K562 (cell line): ENCODE data around the gene BRD3OS. TPM values are rescaled to one million over a fixed set of nuclear protein-coding genes. Genes with fewer than 3 reads are reported as not detected.
A peak's percentile ranks its signal among the peaks of the same experiment; 100 is the strongest.

Experiments
- ATAC-seq: fragments of 200-7000 bp; cut with Tn5 transposase; 3 replicates; pipeline ENCODE4 v1.9.1; 2020; ENCODE audit warnings: moderate library complexity
- BruUV-seq: library from RNA; stranded (reverse); fragments of 400-500 nt; replicated peaks from 2 replicates; lab custom pipeline; 2021; lab: Mats Ljungman, UMichigan
- CTCF ChIA-PET: fragments of 300-600 bp; formaldehyde crosslinking; extraction: SDS; loops from one replicate; lab custom pipeline; 2021; ENCODE audit warnings: low intra/inter-chr PET ratio; lab: Yijun Ruan, JAX
- POLR2A ChIA-PET: fragments of 300-600, 350-650 bp; sonication (Branson Sonifier 250); formaldehyde crosslinking; extraction: SDS; loops from one replicate; lab custom pipeline; 2021; ENCODE audit warnings: antibody characterized with exemption, inconsistent platforms; lab: Yijun Ruan, JAX
- DNase-seq, 4 experiments: peaks; one replicate each; pipeline versions ENCODE4 v3.0.0 to v3.0.0-alpha.2; 2011 to 2018; ENCODE audit warnings: low spot score in 3 of 4, mixed read lengths in 3 of 4; ENCODE audit errors: extremely low read depth in 1 of 4
- FAIRE-seq: peaks from 2 replicates; lab custom pipeline; 2011; peaks lifted over from hg19 to GRCh38; lab: Jason Lieb, UNC
- H2AFZ ChIP-seq: 2 replicates; pipeline ENCODE4 v1.6.0; 2011; ENCODE audit warnings: low read depth, low read length, control low read depth, inconsistent platforms
- H3K27ac ChIP-seq: fragments of 200-600 bp; 3 replicates; pipeline ENCODE4 v1.8.0; 2011; ENCODE audit warnings: low read depth, mild to moderate bottlenecking, control low read depth, inconsistent platforms, low read length, moderate library complexity, mixed read lengths; ENCODE audit errors: extremely low read depth
- H3K27me3 ChIP-seq, 2 experiments: fragments of 300-600 bp in 1 of 2; 2 replicates in 1 of 2; 3 replicates in 1 of 2; pipeline versions ENCODE4 v1.6.0 to v1.8.0; 2011; ENCODE audit warnings: inconsistent platforms in 2 of 2, low read length in 2 of 2, mild to moderate bottlenecking in 1 of 2, mixed read lengths in 1 of 2, moderate library complexity in 1 of 2; ENCODE audit not compliant: control insufficient read depth in 2 of 2, insufficient read depth in 2 of 2
- H3K36me3 ChIP-seq: fragments of 300-600 bp; 3 replicates; pipeline ENCODE4 v1.8.0; 2011; ENCODE audit warnings: mild to moderate bottlenecking, low read length, inconsistent platforms; ENCODE audit not compliant: control insufficient read depth, insufficient read depth
- H3K4me1 ChIP-seq, 2 experiments: fragments of 200-600 bp in 1 of 2; replicated peaks in 1 of 2; 2 replicates in 1 of 2; 3 replicates in 1 of 2; pipeline versions ENCODE4 v1.5.1 to v1.8.0; 2011; ENCODE audit warnings: inconsistent platforms in 2 of 2, low read length in 2 of 2, mild to moderate bottlenecking in 1 of 2, mixed read lengths in 1 of 2, moderate library complexity in 1 of 2; ENCODE audit not compliant: control insufficient read depth in 2 of 2, insufficient read depth in 2 of 2
- H3K4me2 ChIP-seq: 2 replicates; pipeline ENCODE4 v1.6.1; 2011; ENCODE audit warnings: low read length, control low read depth, inconsistent platforms, mixed read lengths; ENCODE audit not compliant: insufficient read depth
- H3K4me3 ChIP-seq: fragments of 200-600 bp; sonication (generic), shearing (Covaris generic); 2 replicates; pipeline ENCODE4 v1.5.1; 2016; ENCODE audit warnings: control low read depth, inconsistent platforms
- H3K79me2 ChIP-seq: fragments of 200-600 bp; 3 replicates; pipeline ENCODE4 v1.8.0; 2011; ENCODE audit warnings: low read length, inconsistent platforms; ENCODE audit not compliant: control insufficient read depth, insufficient read depth
- H3K9ac ChIP-seq, 2 experiments: 2 replicates each; pipeline versions ENCODE4 v1.6.0 to v1.6.1; 2011; ENCODE audit warnings: low read depth in 2 of 2, low read length in 2 of 2, control low read depth in 1 of 2, inconsistent platforms in 1 of 2, mild to moderate bottlenecking in 1 of 2, mixed read lengths in 1 of 2; ENCODE audit not compliant: insufficient read depth in 1 of 2
- H3K9me1 ChIP-seq: one replicate; pipeline ENCODE4 v1.6.0; 2011; ENCODE audit warnings: inconsistent platforms, mild to moderate bottlenecking, low read length, moderate library complexity; ENCODE audit not compliant: control insufficient read depth, insufficient read depth
- H3K9me3 ChIP-seq: replicated peaks from 2 replicates; pipeline ENCODE4 v1.5.1; 2011; ENCODE audit warnings: low read depth, low read length, inconsistent platforms; ENCODE audit not compliant: control insufficient read depth, insufficient read depth
- H4K20me1 ChIP-seq: replicated peaks from 2 replicates; pipeline ENCODE4 v1.6.1; 2011; ENCODE audit warnings: low read length, inconsistent platforms, mixed read lengths; ENCODE audit not compliant: control insufficient read depth, insufficient read depth
- BHLHE40 ChIP-seq: IDR thresholded peaks from 2 replicates; pipeline ENCODE4 v1.6.1; 2011; ENCODE audit warnings: low read length, improper control_type of control experiment
- BRD4 ChIP-seq: fragments of 200-600 bp; sonication (generic); IDR thresholded peaks from 2 replicates; pipeline ENCODE4 v1.6.1; 2017; ENCODE audit warnings: inconsistent platforms
- EGR1 ChIP-seq: fragments of 450-650 bp; conservative IDR thresholded peaks from 2 replicates; pipeline ENCODE4 v1.6.1; 2017; ENCODE audit warnings: mild to moderate bottlenecking
- ETV5 ChIP-seq: sonication (generic); formaldehyde crosslinking; IDR thresholded peaks from 2 replicates; pipeline ENCODE4 v1.4.0; 2020; ENCODE audit warnings: low read depth, mild to moderate bottlenecking, missing genetic modification reagents
- GATAD2B ChIP-seq: fragments of 450-650 bp; IDR thresholded peaks from 2 replicates; pipeline ENCODE4 v1.6.1; 2017; ENCODE audit warnings: mild to moderate bottlenecking, borderline replicate concordance
- PML ChIP-seq: IDR thresholded peaks from 2 replicates; pipeline ENCODE4 v1.6.1; 2012; ENCODE audit warnings: low read length, inconsistent platforms
- RNF2 ChIP-seq: sonication (generic); IDR thresholded peaks from 2 replicates; pipeline ENCODE4 v1.6.1; 2016
- SIN3A ChIP-seq, 2 experiments: fragments of 150-350 bp in 1 of 2; IDR thresholded peaks; 2 replicates each; pipeline ENCODE4 v1.6.1; 2011 to 2016; ENCODE audit warnings: borderline replicate concordance in 2 of 2, low read depth in 2 of 2, low read length in 2 of 2, mild to moderate bottlenecking in 2 of 2, moderate library complexity in 2 of 2; ENCODE audit not compliant: control insufficient read depth in 1 of 2
- ZNF140 ChIP-seq: fragments of 250-450 bp; sonication (Bioruptor Pico); IDR thresholded peaks from 2 replicates; pipeline ENCODE4 v1.8.0; 2021; ENCODE audit warnings: moderate library complexity, mild to moderate bottlenecking, inconsistent platforms
- WGBS: fragments of 100-300 bp; shearing (Covaris generic); methylation state at CpG from one replicate; pipeline ENCODE4 v1.1.6; 2016; ENCODE audit warnings: low coverage, mixed read lengths; ENCODE audit not compliant: insufficient coverage; ENCODE audit errors: missing lambda C conversion rate; 5-methylcytosine and 5-hydroxymethylcytosine counted together
- in situ Hi-C: fragments of 300-500 bp; cut with MboI; formaldehyde crosslinking; loops from 4 replicates; pipeline ENCODE4 v1.15.0; 2018; ENCODE audit warnings: inconsistent platforms, mixed read lengths
- intact Hi-C: fragments of 100-400 bp; cut with micrococcal nuclease; formaldehyde crosslinking; loops from 2 replicates; pipeline ENCODE4 v1.14.2; 2022
- polyA plus RNA-seq, 8 experiments: library from polyadenylated mRNA; depleted of rRNA in 4 of 8; stranded (reverse) in 5 of 8; unstranded in 3 of 8; fragments of >200 nt; fragmentation: Nextera tagmentation in 2 of 8; fragmentation: Illumina TruSeq in 1 of 8; extraction: Ambion mirVana in 2 of 8; extraction: Trizol in 1 of 8; gene quantifications; 2 replicates each; pipeline versions ENCODE4 v1.2.1 to v1.2.3, GENCODE V29; 2011 to 2014; ENCODE audit warnings: inconsistent platforms in 1 of 8, missing spikeins in 1 of 8
- total RNA-seq, 7 experiments: library from RNA; depleted of rRNA in 6 of 7; stranded (reverse); fragments of >200 nt in 6 of 7; fragmentation: Illumina TruSeq in 2 of 7; extraction: Trizol in 2 of 7; gene quantifications; 2 replicates each; pipeline versions ENCODE4 v1.2.1 to v1.2.3, GENCODE V29; 2011 to 2021; ENCODE audit warnings: low replicate concordance in 1 of 7
- TF ChIP-seq, protein P1 (sequence below): sonication (generic); formaldehyde crosslinking; IDR thresholded peaks from 2 replicates; pipeline ENCODE4 v1.5.0; 2020; ENCODE audit warnings: missing genetic modification reagents
- TF ChIP-seq, protein P2 (sequence below): fragments of 450-650 bp; IDR thresholded peaks from 2 replicates; pipeline ENCODE4 v1.6.1; 2016; ENCODE audit warnings: low read depth

BRD3OS gene
- total and polyA plus RNA-seq, 9 of the 15 experiments (the other 6 are each of a cell fraction or from before 2014, with no cell fraction given): 1.1 to 8.7 (median 5.9) TPM

DNA sequence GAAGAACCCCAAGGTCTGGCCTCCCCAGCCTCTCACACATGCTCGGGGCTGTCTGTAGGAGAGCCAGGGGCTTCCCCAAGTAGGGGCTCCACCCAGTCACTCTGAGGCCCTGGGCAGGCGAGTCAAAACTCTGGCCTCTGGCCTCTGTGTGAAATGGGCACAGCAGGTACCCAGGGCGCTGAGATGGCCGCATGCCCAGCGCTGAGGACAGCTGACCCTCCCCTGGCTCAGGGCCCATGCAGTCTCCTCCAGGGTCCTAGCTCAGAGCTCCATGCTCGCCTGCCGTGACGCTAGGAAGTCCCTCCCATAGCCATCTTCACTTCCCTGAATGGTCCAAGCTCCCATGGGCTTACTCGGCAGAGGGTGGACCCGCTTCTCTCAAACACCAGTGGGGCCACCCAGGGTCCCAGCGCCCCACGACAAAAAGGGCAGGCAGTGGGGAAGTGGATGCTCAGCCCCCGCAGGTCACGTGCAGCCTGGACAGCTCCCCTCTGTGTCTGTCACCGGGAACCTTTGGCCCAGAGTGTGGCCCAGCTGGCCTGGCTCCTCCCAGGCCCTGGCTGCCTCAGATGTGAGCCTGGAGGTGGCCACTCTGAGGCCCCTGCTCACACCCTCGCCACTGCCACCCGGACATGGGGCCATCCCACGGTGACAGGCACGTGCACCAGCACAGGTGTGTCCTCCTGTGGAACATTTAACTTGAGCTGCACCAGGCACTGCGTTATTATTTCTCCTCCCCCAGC lies 21.0 kb upstream of the BRD3OS start (continued):
- TF ChIP-seq, protein P1, sequence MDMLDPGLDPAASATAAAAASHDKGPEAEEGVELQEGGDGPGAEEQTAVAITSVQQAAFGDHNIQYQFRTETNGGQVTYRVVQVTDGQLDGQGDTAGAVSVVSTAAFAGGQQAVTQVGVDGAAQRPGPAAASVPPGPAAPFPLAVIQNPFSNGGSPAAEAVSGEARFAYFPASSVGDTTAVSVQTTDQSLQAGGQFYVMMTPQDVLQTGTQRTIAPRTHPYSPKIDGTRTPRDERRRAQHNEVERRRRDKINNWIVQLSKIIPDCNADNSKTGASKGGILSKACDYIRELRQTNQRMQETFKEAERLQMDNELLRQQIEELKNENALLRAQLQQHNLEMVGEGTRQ (CRISPR knock-in tag): peak; percentile 47
- no peak for TF ChIP-seq BRD4
- no peak for TF ChIP-seq ZNF140
- TF ChIP-seq BHLHE40: peak; percentile 27; the same call in 1 of the 2 replicates
- no peak for TF ChIP-seq PML
- 0 out of 2 replicates have a peak, but pooled peaks have one; percentile 22 for TF ChIP-seq EGR1
- no peak for TF ChIP-seq SIN3A (IDR thresholded peaks at IDR 0.05; ENCODE audit: borderline replicate concordance in 2 of 2, control insufficient read depth in 1 of 2, low read depth in 2 of 2, low read length in 2 of 2)
- TF ChIP-seq, all 486 proteins: peak for 4

DNA sequence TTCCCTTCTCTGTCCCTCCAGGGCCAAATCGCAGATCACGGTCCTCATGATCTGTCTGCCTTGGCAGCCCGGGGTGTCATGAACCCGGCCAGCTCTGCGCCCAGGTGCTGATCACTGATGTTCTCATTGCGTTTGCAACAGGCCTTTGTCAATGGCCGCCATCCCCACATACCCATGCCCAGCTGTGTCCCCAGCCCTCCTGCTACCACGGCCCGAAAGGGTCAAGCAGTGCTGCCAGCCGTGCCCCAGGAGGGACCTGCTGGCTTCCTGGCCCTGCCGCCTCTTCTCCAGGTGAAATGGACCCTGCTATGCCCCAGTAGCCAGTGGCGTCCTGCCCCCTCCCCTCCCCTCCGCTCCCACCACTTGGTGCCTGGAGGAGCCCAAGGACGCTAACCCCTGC lies 20.4 kb upstream of the BRD3OS start:
- Histone ChIP-seq H3K27me3 (peaks cover 24 to 53% of the 10 kb centered on the region in 2 experiments), H3K79me2 (no peaks in the 10 kb centered on the region), H3K9ac (peak overlapping the region in 1 of 2 experiments; percentile 35; a peak in 1 of 4 replicates), H3K4me3 (no peak overlapping the region), H3K4me1 (peaks cover 0 to 3% of the 10 kb centered on the region in 2 experiments; a peak in 1 of 5 replicates), H3K4me2 (no peak overlapping the region), H4K20me1 (no peaks in the 10 kb centered on the region), H3K27ac (no peak overlapping the region), H3K9me3 (no peaks in the 10 kb centered on the region), H3K36me3 (no peaks in the 10 kb centered on the region), H3K9me1 (no peaks in the 10 kb centered on the region), H2AFZ (no peak overlapping the region)
- no peak for ATAC-seq
- WGBS: 2% methylated on average over 12 of the region's 14 CpGs
- no peak for DNase-seq
- POLR2A ChIA-PET: interaction anchor here (0.6 kb wide), 1 partner anchor 54 kb away, joined by 3 read pairs; no protein-coding TSS in a partner anchor
- intact Hi-C loops (no loop called here), in situ Hi-C loops (no loop called here)
- no TSS peak for BruUV-seq
- CTCF ChIA-PET: no interaction called here
- no peak for FAIRE-seq
- TF ChIP-seq, protein P2, sequence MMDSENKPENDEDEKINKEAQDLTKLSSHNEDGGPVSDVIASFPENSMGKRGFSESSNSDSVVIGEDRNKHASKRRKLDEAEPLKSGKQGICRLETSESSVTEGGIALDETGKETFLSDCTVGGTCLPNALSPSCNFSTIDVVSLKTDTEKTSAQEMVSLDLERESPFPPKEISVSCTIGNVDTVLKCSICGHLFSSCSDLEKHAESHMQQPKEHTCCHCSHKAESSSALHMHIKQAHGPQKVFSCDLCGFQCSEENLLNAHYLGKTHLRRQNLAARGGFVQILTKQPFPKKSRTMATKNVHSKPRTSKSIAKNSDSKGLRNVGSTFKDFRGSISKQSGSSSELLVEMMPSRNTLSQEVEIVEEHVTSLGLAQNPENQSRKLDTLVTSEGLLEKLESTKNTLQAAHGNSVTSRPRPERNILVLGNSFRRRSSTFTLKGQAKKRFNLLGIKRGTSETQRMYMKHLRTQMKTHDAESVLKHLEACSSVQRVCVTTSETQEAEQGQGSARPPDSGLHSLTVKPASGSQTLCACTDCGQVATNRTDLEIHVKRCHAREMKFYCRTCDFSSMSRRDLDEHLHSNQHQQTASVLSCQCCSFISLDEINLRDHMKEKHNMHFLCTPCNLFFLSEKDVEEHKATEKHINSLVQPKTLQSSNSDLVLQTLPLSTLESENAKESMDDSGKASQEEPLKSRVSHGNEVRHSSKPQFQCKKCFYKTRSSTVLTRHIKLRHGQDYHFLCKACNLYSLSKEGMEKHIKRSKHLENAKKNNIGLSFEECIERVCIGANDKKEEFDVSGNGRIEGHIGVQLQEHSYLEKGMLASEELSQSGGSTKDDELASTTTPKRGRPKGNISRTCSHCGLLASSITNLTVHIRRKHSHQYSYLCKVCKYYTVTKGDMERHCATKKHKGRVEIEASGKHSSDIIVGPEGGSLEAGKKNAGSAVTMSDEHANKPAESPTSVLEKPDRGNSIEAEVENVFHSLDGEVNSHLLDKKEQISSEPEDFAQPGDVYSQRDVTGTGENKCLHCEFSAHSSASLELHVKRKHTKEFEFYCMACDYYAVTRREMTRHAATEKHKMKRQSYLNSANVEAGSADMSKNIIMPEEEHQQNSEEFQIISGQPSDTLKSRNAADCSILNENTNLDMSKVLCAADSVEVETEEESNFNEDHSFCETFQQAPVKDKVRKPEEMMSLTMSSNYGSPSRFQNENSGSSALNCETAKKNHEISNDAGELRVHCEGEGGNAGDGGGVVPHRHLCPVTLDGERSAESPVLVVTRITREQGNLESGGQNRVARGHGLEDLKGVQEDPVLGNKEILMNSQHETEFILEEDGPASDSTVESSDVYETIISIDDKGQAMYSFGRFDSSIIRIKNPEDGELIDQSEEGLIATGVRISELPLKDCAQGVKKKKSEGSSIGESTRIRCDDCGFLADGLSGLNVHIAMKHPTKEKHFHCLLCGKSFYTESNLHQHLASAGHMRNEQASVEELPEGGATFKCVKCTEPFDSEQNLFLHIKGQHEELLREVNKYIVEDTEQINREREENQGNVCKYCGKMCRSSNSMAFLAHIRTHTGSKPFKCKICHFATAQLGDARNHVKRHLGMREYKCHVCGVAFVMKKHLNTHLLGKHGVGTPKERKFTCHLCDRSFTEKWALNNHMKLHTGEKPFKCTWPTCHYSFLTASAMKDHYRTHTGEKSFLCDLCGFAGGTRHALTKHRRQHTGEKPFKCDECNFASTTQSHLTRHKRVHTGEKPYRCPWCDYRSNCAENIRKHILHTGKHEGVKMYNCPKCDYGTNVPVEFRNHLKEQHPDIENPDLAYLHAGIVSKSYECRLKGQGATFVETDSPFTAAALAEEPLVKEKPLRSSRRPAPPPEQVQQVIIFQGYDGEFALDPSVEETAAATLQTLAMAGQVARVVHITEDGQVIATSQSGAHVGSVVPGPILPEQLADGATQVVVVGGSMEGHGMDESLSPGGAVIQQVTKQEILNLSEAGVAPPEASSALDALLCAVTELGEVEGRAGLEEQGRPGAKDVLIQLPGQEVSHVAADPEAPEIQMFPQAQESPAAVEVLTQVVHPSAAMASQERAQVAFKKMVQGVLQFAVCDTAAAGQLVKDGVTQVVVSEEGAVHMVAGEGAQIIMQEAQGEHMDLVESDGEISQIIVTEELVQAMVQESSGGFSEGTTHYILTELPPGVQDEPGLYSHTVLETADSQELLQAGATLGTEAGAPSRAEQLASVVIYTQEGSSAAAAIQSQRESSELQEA: no peak
- no peak for TF ChIP-seq RNF2
- TF ChIP-seq GATAD2B: no peak
- TF ChIP-seq ETV5 (CRISPR knock-in tag): no peak
